Parathyroid adenoma (tissue), 2 donors: Measurements from ENCODE around the gene GPR75.

Source experiments
- H2AFZ ChIP-seq: fragments of 300-600 bp; sonication (generic); one replicate; pipeline ENCODE4 v1.7.0; 2017; ENCODE audit warnings: antibody characterized with exemption, mild to moderate bottlenecking
- H3K27ac ChIP-seq: fragments of 300-600 bp; sonication (generic); one replicate; pipeline ENCODE4 v1.7.0; 2017
- H3K27me3 ChIP-seq: fragments of 300-600 bp; sonication (generic); one replicate; pipeline ENCODE4 v1.7.0; 2017; ENCODE audit warnings: low read length; ENCODE audit not compliant: control insufficient read depth, insufficient read depth
- H3K36me3 ChIP-seq: fragments of 300-600 bp; sonication (generic); one replicate; pipeline ENCODE4 v1.7.0; 2017; ENCODE audit warnings: low read length; ENCODE audit not compliant: control insufficient read depth, insufficient read depth
- H3K4me1 ChIP-seq: fragments of 300-600 bp; sonication (generic); one replicate; pipeline ENCODE4 v1.7.0; 2017; ENCODE audit warnings: control low read depth
- H3K4me2 ChIP-seq: fragments of 300-600 bp; sonication (generic); one replicate; pipeline ENCODE4 v1.7.0; 2017; ENCODE audit warnings: low read length
- H3K4me3 ChIP-seq: fragments of 300-600 bp; sonication (generic); one replicate; pipeline ENCODE4 v1.7.0; 2017; ENCODE audit warnings: low read depth, low read length
- H3K79me2 ChIP-seq: fragments of 300-600 bp; sonication (generic); one replicate; pipeline ENCODE4 v1.7.0; 2017; ENCODE audit warnings: control low read depth
- H3K9ac ChIP-seq: fragments of 300-600 bp; sonication (generic); one replicate; pipeline ENCODE4 v1.7.0; 2017; ENCODE audit warnings: mild to moderate bottlenecking
- H3K9me3 ChIP-seq: fragments of 300-600 bp; sonication (generic); one replicate; pipeline ENCODE4 v1.7.0; 2017; ENCODE audit warnings: low read length; ENCODE audit not compliant: control insufficient read depth
- TF ChIP-seq, protein P1 (sequence below): fragments of 300-600 bp; sonication (generic); IDR thresholded peaks from one replicate; pipeline ENCODE4 v1.7.0; 2017; ENCODE audit warnings: antibody characterized with exemption, mild to moderate bottlenecking
- donor health status: primary hyperparathyroidism.

The GPR75 gene

DNA sequence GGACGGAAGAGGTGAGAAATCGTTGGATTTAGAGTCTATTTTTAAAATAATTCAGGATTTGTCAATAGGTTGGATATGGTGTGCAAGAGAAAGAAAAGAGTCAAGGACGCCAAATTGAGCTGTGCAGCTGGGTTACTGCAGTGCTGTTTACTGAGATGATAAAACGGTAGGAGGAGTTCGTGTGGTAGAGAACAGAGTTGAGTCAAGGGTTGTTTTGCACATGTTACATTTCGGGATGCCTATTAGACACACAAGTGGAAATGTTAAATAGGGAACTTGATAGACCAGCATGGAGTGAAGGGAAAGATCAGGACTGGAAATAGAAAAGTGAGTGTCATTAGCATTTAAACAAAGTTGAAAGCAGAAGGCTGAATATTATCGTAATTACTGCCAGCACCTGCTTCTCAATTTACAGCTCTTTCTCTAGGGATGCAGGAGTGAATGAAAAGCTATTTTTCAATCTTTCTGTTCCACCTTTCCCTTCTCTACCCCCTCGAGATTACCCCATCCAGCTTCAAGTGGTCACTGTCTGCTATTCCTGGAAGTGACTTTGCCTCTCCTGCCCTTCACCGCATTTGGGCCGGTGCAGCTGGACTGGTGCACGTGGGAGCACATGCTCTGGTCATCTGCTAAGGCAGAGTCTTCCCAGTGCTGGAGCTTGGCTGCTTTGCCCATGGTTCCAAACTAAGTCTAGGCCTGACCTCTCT lies 30.3 kb downstream of the GPR75 start:
- H2AFZ ChIP-seq = no peak overlapping the region
- no peaks in the 10 kb centered on the region for H3K36me3 ChIP-seq
- TF ChIP-seq, protein P1, sequence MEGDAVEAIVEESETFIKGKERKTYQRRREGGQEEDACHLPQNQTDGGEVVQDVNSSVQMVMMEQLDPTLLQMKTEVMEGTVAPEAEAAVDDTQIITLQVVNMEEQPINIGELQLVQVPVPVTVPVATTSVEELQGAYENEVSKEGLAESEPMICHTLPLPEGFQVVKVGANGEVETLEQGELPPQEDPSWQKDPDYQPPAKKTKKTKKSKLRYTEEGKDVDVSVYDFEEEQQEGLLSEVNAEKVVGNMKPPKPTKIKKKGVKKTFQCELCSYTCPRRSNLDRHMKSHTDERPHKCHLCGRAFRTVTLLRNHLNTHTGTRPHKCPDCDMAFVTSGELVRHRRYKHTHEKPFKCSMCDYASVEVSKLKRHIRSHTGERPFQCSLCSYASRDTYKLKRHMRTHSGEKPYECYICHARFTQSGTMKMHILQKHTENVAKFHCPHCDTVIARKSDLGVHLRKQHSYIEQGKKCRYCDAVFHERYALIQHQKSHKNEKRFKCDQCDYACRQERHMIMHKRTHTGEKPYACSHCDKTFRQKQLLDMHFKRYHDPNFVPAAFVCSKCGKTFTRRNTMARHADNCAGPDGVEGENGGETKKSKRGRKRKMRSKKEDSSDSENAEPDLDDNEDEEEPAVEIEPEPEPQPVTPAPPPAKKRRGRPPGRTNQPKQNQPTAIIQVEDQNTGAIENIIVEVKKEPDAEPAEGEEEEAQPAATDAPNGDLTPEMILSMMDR = no peak
- H3K4me3 ChIP-seq = no peak overlapping the region
- no peaks in the 10 kb centered on the region for H3K9me3 ChIP-seq
- no peak overlapping the region for H3K27ac ChIP-seq
- H3K9ac ChIP-seq = no peak overlapping the region
- no peaks in the 10 kb centered on the region for H3K27me3 ChIP-seq
- H3K4me2 ChIP-seq = no peak overlapping the region
- no peaks in the 10 kb centered on the region for H3K4me1 ChIP-seq
- H3K79me2 ChIP-seq = no peaks in the 10 kb centered on the region

DNA sequence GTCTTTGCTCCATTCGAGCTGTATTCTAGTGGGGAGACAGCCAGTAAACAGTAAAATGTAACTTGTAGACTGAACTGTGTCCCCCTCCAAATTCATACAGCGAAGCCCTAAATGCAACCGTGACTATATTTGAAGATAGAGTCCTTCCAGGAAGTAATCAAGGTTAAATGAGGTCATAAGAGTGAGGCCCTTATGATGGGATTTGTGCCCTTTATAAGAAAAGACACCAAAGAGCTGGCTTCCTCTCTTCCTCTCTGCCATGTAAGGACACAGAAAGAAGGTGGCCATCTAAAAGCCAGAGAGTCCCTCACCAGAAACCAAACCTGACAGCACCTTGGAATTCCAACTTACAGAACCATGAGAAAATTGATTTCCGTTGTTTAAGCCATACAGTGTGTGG lies 31.4 kb downstream of the GPR75 start:
- no peaks in the 10 kb centered on the region for H3K4me1 ChIP-seq
- H3K9me3 ChIP-seq = no peaks in the 10 kb centered on the region
- no peak overlapping the region for H3K27ac ChIP-seq
- H2AFZ ChIP-seq = no peak overlapping the region
- no peak overlapping the region for H3K4me3 ChIP-seq
- TF ChIP-seq, protein P1 = no peak
- H3K27me3 ChIP-seq = no peaks in the 10 kb centered on the region
- H3K9ac ChIP-seq = no peak overlapping the region
- no peak overlapping the region for H3K4me2 ChIP-seq
- no peaks in the 10 kb centered on the region for H3K36me3 ChIP-seq
- no peaks in the 10 kb centered on the region for H3K79me2 ChIP-seq

DNA sequence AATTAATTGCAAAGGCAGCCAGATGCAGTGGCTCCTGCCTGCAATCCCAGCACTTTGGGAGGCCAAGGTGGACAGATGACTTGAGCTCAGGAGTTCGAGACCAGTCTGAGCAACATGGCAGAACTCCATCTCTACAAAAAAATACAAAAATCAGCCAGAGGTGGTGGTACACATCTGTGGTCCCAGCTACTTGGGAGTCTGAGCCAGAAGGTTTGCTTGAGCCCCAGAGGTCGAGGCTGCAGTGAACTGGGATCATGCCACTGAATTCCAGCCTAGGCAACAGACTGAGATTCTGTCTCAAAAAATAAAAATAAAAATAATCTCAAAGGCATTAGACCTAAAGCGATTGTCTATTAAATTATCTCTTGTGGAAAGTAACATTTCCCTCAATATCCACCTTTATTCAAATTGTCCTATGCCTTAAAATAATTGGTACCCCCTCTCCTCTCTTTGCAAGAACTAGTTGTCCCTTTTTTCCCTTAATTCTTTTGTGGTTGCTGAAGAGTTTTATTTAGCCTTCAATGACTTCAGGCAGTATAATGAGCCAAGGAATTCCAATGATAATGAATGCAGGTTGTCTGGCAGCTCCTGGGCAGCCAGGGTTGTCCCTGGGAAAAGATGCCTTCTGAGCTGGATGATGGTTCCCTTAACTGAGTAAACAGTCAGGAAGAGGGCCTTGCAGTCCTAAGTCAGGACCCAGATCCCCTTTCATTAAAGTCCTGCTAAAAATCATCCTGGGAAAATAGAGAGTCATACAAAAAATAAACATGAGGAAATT lies 32.2 kb downstream of the GPR75 start:
- H3K9ac ChIP-seq = no peak overlapping the region
- H3K4me2 ChIP-seq = no peak overlapping the region
- no peak overlapping the region for H2AFZ ChIP-seq
- no peaks in the 10 kb centered on the region for H3K4me1 ChIP-seq
- H3K36me3 ChIP-seq = no peaks in the 10 kb centered on the region
- no peak overlapping the region for H3K4me3 ChIP-seq
- H3K27ac ChIP-seq = no peak overlapping the region
- H3K79me2 ChIP-seq = no peaks in the 10 kb centered on the region
- TF ChIP-seq, protein P1 = no peak
- no peaks in the 10 kb centered on the region for H3K27me3 ChIP-seq
- no peaks in the 10 kb centered on the region for H3K9me3 ChIP-seq

DNA sequence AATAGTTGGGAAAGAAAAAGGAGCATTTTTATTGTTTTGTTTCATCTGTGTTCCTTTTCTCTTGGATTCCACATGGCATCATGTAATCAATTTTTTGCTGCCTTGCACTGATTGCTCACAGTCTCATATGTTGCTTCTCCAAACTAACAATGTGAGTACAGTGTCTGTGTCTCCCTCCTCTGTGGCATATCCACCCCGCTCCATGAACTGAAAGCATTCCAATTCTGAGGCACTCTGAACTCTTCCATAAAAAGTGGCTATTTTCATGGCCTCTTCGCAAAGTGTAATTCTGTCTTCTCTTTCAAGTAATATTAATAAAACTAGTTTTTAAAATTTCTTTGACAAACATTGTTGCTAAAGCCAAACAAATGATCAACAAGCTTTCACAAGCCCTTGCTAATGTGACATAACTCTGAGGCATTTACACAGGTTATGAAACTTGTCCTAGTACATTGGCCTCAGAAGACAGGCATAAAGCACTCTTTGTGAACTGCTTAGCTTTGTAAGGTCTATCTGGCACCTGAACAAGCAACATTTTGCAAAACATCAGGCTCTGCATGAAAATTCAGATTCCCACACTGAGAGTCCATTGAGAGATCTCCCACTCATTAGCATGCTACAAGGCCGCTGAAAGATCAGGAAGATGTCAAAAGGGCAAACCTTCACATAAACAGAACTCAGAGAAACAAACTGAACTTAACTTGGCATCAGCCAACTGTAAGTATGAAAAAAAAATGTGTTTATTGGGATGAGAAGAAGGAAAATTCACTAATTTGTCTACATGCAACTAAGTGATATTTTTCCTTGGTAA lies 33.0 kb downstream of the GPR75 start:
- no peak overlapping the region for H3K9ac ChIP-seq
- no peak overlapping the region for H2AFZ ChIP-seq
- no peak overlapping the region for H3K4me2 ChIP-seq
- H3K4me3 ChIP-seq = no peak overlapping the region
- TF ChIP-seq, protein P1 = no peak
- H3K9me3 ChIP-seq = no peaks in the 10 kb centered on the region
- H3K79me2 ChIP-seq = no peaks in the 10 kb centered on the region
- no peaks in the 10 kb centered on the region for H3K36me3 ChIP-seq
- H3K27me3 ChIP-seq = no peaks in the 10 kb centered on the region
- no peaks in the 10 kb centered on the region for H3K4me1 ChIP-seq
- H3K27ac ChIP-seq = no peak overlapping the region
